Measurements from ENCODE around the gene GNG13. TPM values are rescaled to one million over a fixed set of nuclear protein-coding genes. Genes with fewer than 3 reads are reported as not detected.
"Not testable (repeated sequence)": the region's sequence is repeated elsewhere in the genome, so short reads cannot be mapped to it uniquely, and the experiment has no call there.

Gene GNG13
- total RNA-seq, 4 donors from 2014 or later: not detected

DNA sequence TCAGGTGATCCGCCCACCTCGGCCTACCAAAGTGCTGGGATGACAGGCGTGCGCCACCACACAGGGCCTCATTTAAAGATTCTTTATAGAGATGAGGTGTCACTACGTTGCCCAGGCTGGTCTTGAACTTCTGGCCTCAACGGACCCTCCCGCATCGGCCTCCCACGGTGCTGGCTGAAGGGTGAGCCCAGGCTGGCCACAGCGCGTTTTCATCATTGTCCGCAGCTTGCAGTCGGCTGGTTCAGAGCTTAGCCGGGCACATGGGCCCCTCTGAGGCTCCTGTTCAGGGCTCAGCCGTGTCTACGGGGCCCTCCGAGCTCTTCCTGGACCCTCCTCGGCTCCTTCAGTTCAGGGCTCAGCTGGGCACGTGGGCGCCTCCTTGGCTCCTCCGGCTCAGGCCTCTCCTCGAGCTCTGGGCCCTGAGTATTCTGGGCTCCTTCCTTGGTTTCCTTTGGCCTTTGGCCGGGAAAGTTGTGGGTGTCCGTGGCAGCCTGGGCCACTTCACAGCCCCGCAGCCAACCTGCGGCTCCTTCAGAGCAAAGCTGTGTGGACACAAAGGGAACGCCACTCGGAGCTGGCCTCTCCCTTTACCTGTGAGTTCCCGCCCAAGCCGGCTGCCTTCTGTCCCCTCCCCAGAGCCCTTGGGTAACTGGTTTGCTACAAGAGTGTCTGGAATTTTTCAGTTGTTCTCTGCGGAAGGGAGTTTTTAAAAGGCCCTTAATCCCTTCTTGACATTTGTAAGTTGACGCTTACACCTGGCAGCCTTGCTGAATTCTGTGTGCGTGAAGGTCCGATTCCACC, 41.2 kb downstream of the GNG13 start:
- no peak overlapping the region for H3K4me3 ChIP-seq (ENCODE audit: low read depth, poor library complexity, severe bottlenecking)
- WGBS, 2 donors: 73 to 77% methylated on average over 30 to 34 of the region's 34 CpGs
- no peak for DNase-seq (ENCODE audit: low spot score in 2 of 2)
- intact Hi-C loops (cut with DNase I; ENCODE audit: low total_unique reads): no loop called here
- TF ChIP-seq POLR2A (IDR thresholded peaks at IDR 0.05): no peak
- TF ChIP-seq, protein P1, sequence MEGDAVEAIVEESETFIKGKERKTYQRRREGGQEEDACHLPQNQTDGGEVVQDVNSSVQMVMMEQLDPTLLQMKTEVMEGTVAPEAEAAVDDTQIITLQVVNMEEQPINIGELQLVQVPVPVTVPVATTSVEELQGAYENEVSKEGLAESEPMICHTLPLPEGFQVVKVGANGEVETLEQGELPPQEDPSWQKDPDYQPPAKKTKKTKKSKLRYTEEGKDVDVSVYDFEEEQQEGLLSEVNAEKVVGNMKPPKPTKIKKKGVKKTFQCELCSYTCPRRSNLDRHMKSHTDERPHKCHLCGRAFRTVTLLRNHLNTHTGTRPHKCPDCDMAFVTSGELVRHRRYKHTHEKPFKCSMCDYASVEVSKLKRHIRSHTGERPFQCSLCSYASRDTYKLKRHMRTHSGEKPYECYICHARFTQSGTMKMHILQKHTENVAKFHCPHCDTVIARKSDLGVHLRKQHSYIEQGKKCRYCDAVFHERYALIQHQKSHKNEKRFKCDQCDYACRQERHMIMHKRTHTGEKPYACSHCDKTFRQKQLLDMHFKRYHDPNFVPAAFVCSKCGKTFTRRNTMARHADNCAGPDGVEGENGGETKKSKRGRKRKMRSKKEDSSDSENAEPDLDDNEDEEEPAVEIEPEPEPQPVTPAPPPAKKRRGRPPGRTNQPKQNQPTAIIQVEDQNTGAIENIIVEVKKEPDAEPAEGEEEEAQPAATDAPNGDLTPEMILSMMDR (IDR thresholded peaks at IDR 0.05): no peak

DNA sequence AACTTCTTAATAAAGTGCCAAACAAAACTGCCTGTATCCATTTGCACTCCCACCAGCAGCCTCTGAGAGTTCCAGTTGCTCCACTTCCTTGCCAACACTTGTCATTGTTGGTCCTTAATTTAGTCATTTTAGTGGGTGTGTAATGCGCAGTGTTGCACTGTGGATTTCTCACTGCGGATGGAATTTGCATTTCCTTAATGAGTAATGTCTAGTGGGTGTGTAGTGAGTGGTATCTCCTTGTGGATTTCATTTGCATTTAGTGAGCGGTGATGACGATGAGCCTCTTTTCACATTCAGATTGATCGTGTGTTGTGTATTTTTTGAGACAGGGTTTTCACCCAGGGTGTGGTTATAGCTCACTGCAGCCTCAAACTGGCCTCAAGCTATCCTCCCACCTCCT, 44.1 kb downstream of the GNG13 start:
- H3K4me3 ChIP-seq (ENCODE audit: low read depth, poor library complexity, severe bottlenecking): no peak overlapping the region
- TF ChIP-seq POLR2A (IDR thresholded peaks at IDR 0.05): no peak
- TF ChIP-seq, protein P1 (IDR thresholded peaks at IDR 0.05): no peak
- WGBS, 2 donors: 88 to 93% methylated on average over 5 of the region's 5 CpGs
- no peak for DNase-seq (ENCODE audit: low spot score in 2 of 2)
- intact Hi-C loops (cut with DNase I; ENCODE audit: low total_unique reads): no loop called here

DNA sequence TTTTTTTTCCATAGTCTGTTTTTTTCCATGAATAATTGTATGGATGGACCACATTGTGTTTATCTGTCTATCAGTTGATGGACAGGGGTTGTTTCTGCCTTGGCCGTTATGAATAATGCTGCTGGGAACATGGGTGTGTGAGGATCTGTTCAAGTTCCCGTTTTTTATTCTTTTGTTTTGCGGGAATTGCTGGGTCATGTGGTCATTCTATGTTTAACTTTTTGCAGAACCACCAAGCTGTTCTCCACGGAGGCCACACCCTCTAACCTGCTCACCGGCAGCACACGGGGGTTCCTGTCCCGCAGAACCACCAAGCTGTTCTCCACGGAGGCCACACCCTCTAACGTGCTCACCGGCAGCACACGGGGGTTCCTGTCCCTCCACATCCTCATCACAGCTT, 45.9 kb downstream of the GNG13 start:
- no peak overlapping the region for H3K4me3 ChIP-seq (ENCODE audit: low read depth, poor library complexity, severe bottlenecking)
- DNase-seq (ENCODE audit: low spot score in 2 of 2): no peak
- intact Hi-C loops (cut with DNase I; ENCODE audit: low total_unique reads): no loop called here
- no peak for TF ChIP-seq POLR2A (IDR thresholded peaks at IDR 0.05)
- TF ChIP-seq, protein P1 (IDR thresholded peaks at IDR 0.05): no peak
- 43 to 57% methylated on average over 11 of the region's 11 CpGs for WGBS, 2 donors

DNA sequence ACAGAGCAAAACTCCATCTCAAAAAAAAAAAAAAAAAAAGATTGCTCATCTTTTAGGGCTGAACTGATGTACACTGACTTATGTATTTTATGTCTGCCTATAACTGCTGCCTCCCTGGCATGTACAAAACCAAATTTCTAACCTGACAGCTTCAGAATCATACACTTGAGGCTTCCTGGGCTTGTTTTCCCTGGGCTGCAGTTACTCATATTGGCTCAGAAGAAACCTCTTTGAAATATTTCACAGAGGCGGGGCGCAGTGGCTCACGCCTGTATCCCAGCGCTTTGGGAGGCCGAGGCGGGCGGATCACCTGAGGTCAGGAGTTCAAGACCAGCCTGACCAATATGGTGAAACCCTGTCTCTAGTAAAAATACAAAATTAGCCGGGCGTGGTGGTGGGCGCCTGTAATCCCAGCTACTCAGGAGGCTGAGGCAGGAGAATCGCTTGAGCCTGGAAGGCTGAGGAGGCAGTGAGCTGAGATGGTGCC, 46.4 kb downstream of the GNG13 start:
- WGBS, 2 donors: 80 to 84% methylated on average over 11 of the region's 11 CpGs
- H3K4me3 ChIP-seq (ENCODE audit: low read depth, poor library complexity, severe bottlenecking); intact Hi-C loops (cut with DNase I; ENCODE audit: low total_unique reads); DNase-seq (ENCODE audit: low spot score in 2 of 2): not testable (repeated sequence)

DNA sequence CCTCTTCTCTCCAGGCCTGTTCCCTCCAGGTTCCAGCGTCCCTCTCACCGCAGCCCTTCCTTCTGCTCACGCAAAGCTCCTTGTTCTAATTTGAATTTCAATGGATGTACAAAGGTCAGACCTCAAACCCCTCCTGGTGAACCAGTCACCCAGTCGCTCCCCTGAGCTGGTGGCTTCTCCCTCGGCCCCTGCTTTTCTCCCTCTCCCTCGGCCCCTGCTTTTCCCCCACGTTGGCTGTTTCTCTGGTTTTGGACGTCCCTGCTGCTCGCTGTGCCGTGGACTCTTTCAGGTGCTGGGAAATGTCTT, 48.6 kb downstream of the GNG13 start:
- intact Hi-C loops (cut with DNase I; ENCODE audit: low total_unique reads): no loop called here
- no peak for TF ChIP-seq POLR2A (IDR thresholded peaks at IDR 0.05)
- TF ChIP-seq, protein P1 (IDR thresholded peaks at IDR 0.05): no peak
- H3K4me3 ChIP-seq (ENCODE audit: low read depth, poor library complexity, severe bottlenecking): no peak overlapping the region
- 24 to 29% methylated on average over 10 of the region's 10 CpGs for WGBS, 2 donors
- DNase-seq (ENCODE audit: low spot score in 2 of 2): no peak

DNA sequence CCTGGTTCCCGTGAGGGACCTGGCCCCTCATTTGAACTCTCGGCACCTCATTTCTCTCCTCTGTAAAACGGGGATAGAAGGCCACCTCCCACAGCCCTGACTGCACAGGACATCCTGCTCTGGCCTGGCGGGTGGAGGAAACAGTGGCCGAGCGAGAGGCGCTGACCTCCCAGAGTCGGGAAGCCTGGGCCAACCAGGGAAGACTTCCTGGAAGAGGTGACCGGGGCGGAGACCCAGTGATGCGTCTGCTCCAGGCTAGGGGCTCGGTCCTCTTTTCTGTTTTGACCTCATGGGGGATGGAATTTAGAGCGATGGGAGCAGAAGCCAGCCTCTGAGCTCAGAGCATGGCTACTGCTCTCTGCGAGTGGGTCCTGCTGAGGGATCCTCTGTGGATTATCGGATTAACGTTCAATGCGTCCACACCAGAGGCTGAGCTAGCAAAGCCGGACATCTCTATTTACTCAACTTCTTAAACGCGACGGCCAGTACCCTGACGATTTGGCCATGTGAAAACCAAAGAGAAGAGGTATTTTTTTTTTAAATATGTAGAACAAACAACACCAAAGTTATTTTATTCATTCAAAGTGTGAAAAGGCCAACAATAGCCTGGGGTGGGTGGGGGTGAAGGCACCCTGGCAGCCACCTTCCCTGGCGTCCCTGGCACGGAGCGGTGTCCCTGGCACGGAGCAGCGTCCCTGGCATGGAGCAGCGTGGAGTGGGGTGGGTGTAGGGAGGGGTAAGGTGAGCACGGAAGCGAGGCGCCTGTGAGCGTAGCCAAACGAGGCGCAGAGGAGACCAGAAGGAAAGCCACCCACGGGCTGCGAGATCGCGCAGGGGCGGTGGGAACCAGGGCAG, 49.2 kb downstream of the GNG13 start:
- no peak for DNase-seq (ENCODE audit: low spot score in 2 of 2)
- TF ChIP-seq, protein P1 (IDR thresholded peaks at IDR 0.05): no peak
- no peak for TF ChIP-seq POLR2A (IDR thresholded peaks at IDR 0.05)
- H3K4me3 ChIP-seq (ENCODE audit: low read depth, poor library complexity, severe bottlenecking): no peak overlapping the region
- WGBS, 2 donors: 50 to 60% methylated on average over 39 of the region's 39 CpGs
- intact Hi-C loops (cut with DNase I; ENCODE audit: low total_unique reads): no loop called here

All from lower leg skin (tissue), 4 donors.